ENCODE results near the gene FMN1.

FMN1 gene

GRCh38 chr15:33194237-33194636, 277 bp downstream of the FMN1 start:
- no peaks in the 10 kb centered on the region for H3K36me3 ChIP-seq (ENCODE audit: control insufficient read depth in 1 of 2, insufficient read depth in 2 of 2, low read length in 2 of 2)
- H3K4me1 ChIP-seq (ENCODE audit: control insufficient read depth in 1 of 2, insufficient read depth in 2 of 2, low read length in 2 of 2), result no peaks in the 10 kb centered on the region
- H3K4me3 ChIP-seq (ENCODE audit: low read depth in 1 of 2, low read length in 2 of 2), result peak overlapping the region; percentile 61 to 75
- H3K9me3 ChIP-seq (ENCODE audit: control insufficient read depth in 1 of 2, low read length in 2 of 2), result no peaks in the 10 kb centered on the region
- no peak overlapping the region for H3K27ac ChIP-seq (ENCODE audit: low read length)
- H3K27me3 ChIP-seq (ENCODE audit: low read depth, low read length), result no peaks in the 10 kb centered on the region

- H3K27ac ChIP-seq (ENCODE audit: low read length), result no peak overlapping the region
- H3K36me3 ChIP-seq (ENCODE audit: control insufficient read depth in 1 of 2, insufficient read depth in 2 of 2, low read length in 2 of 2), result no peaks in the 10 kb centered on the region
- H3K27me3 ChIP-seq (ENCODE audit: low read depth, low read length), result no peaks in the 10 kb centered on the region
- H3K4me1 ChIP-seq (ENCODE audit: control insufficient read depth in 1 of 2, insufficient read depth in 2 of 2, low read length in 2 of 2), result no peaks in the 10 kb centered on the region
- H3K9me3 ChIP-seq (ENCODE audit: control insufficient read depth in 1 of 2, low read length in 2 of 2), result no peaks in the 10 kb centered on the region
- no peak overlapping the region for H3K4me3 ChIP-seq (ENCODE audit: low read depth in 1 of 2, low read length in 2 of 2)
Observed at GRCh38 chr15:33191591-33191990, 2.9 kb downstream of the FMN1 start.

GRCh38 chr15:33190539-33190938, 4.0 kb downstream of the FMN1 start:
- Histone ChIP-seq H3K36me3 (ENCODE audit: control insufficient read depth in 1 of 2, insufficient read depth in 2 of 2, low read length in 2 of 2) (no peaks in the 10 kb centered on the region), H3K27me3 (ENCODE audit: low read depth, low read length) (no peaks in the 10 kb centered on the region), H3K9me3 (ENCODE audit: control insufficient read depth in 1 of 2, low read length in 2 of 2) (no peaks in the 10 kb centered on the region), H3K4me3 (ENCODE audit: low read depth in 1 of 2, low read length in 2 of 2) (no peak overlapping the region), H3K4me1 (ENCODE audit: control insufficient read depth in 1 of 2, insufficient read depth in 2 of 2, low read length in 2 of 2) (no peaks in the 10 kb centered on the region), H3K27ac (ENCODE audit: low read length) (no peak overlapping the region)

GRCh38 chr15:33188641-33189257, 5.8 kb downstream of the FMN1 start:
- Histone ChIP-seq H3K4me3 (ENCODE audit: low read depth in 1 of 2, low read length in 2 of 2) (no peak overlapping the region), H3K27ac (ENCODE audit: low read length) (no peak overlapping the region), H3K9me3 (ENCODE audit: control insufficient read depth in 1 of 2, low read length in 2 of 2) (no peaks in the 10 kb centered on the region)

GRCh38 chr15:33188159-33188558, 6.4 kb downstream of the FMN1 start:
- H3K27me3 ChIP-seq (ENCODE audit: low read depth, low read length), result no peaks in the 10 kb centered on the region
- H3K9me3 ChIP-seq (ENCODE audit: control insufficient read depth in 1 of 2, low read length in 2 of 2), result no peaks in the 10 kb centered on the region
- H3K4me3 ChIP-seq (ENCODE audit: low read depth in 1 of 2, low read length in 2 of 2), result no peak overlapping the region
- no peaks in the 10 kb centered on the region for H3K36me3 ChIP-seq (ENCODE audit: control insufficient read depth in 1 of 2, insufficient read depth in 2 of 2, low read length in 2 of 2)
- no peak overlapping the region for H3K27ac ChIP-seq (ENCODE audit: low read length)
- no peaks in the 10 kb centered on the region for H3K4me1 ChIP-seq (ENCODE audit: control insufficient read depth in 1 of 2, insufficient read depth in 2 of 2, low read length in 2 of 2)

More at GRCh38 chr15:33188641-33189257, 5.8 kb downstream of the FMN1 start:
- H3K36me3 ChIP-seq (ENCODE audit: control insufficient read depth in 1 of 2, insufficient read depth in 2 of 2, low read length in 2 of 2), result no peaks in the 10 kb centered on the region
- H3K4me1 ChIP-seq (ENCODE audit: control insufficient read depth in 1 of 2, insufficient read depth in 2 of 2, low read length in 2 of 2), result no peaks in the 10 kb centered on the region
- H3K27me3 ChIP-seq (ENCODE audit: low read depth, low read length), result no peaks in the 10 kb centered on the region

- Histone ChIP-seq H3K27me3 (ENCODE audit: low read depth, low read length) (no peaks in the 10 kb centered on the region), H3K36me3 (ENCODE audit: control insufficient read depth in 1 of 2, insufficient read depth in 2 of 2, low read length in 2 of 2) (no peaks in the 10 kb centered on the region), H3K9me3 (ENCODE audit: control insufficient read depth in 1 of 2, low read length in 2 of 2) (no peaks in the 10 kb centered on the region), H3K4me1 (ENCODE audit: control insufficient read depth in 1 of 2, insufficient read depth in 2 of 2, low read length in 2 of 2) (no peaks in the 10 kb centered on the region), H3K4me3 (ENCODE audit: low read depth in 1 of 2, low read length in 2 of 2) (no peak overlapping the region), H3K27ac (ENCODE audit: low read length) (no peak overlapping the region)
Observed at GRCh38 chr15:33183334-33183733, 11.2 kb downstream of the FMN1 start.

- Histone ChIP-seq H3K4me1 (ENCODE audit: control insufficient read depth in 1 of 2, insufficient read depth in 2 of 2, low read length in 2 of 2) (no peaks in the 10 kb centered on the region), H3K9me3 (ENCODE audit: control insufficient read depth in 1 of 2, low read length in 2 of 2) (no peaks in the 10 kb centered on the region), H3K27me3 (ENCODE audit: low read depth, low read length) (no peaks in the 10 kb centered on the region), H3K4me3 (ENCODE audit: low read depth in 1 of 2, low read length in 2 of 2) (no peak overlapping the region), H3K36me3 (ENCODE audit: control insufficient read depth in 1 of 2, insufficient read depth in 2 of 2, low read length in 2 of 2) (no peaks in the 10 kb centered on the region), H3K27ac (ENCODE audit: low read length) (no peak overlapping the region)
Observed at GRCh38 chr15:33182926-33183325, 11.6 kb downstream of the FMN1 start.

GRCh38 chr15:33182278-33182905, 12.1 kb downstream of the FMN1 start:
- Histone ChIP-seq H3K4me3 (ENCODE audit: low read depth in 1 of 2, low read length in 2 of 2) (no peak overlapping the region), H3K27ac (ENCODE audit: low read length) (no peak overlapping the region), H3K36me3 (ENCODE audit: control insufficient read depth in 1 of 2, insufficient read depth in 2 of 2, low read length in 2 of 2) (no peaks in the 10 kb centered on the region), H3K9me3 (ENCODE audit: control insufficient read depth in 1 of 2, low read length in 2 of 2) (no peaks in the 10 kb centered on the region), H3K27me3 (ENCODE audit: low read depth, low read length) (no peaks in the 10 kb centered on the region), H3K4me1 (ENCODE audit: control insufficient read depth in 1 of 2, insufficient read depth in 2 of 2, low read length in 2 of 2) (no peaks in the 10 kb centered on the region)

- H3K27me3 ChIP-seq (ENCODE audit: low read depth, low read length), result no peaks in the 10 kb centered on the region
- no peak overlapping the region for H3K27ac ChIP-seq (ENCODE audit: low read length)
- no peak overlapping the region for H3K4me3 ChIP-seq (ENCODE audit: low read depth in 1 of 2, low read length in 2 of 2)
- H3K36me3 ChIP-seq (ENCODE audit: control insufficient read depth in 1 of 2, insufficient read depth in 2 of 2, low read length in 2 of 2), result no peaks in the 10 kb centered on the region
- H3K4me1 ChIP-seq (ENCODE audit: control insufficient read depth in 1 of 2, insufficient read depth in 2 of 2, low read length in 2 of 2), result no peaks in the 10 kb centered on the region
- no peaks in the 10 kb centered on the region for H3K9me3 ChIP-seq (ENCODE audit: control insufficient read depth in 1 of 2, low read length in 2 of 2)
Observed at GRCh38 chr15:33179874-33180273, 14.6 kb downstream of the FMN1 start.

- no peaks in the 10 kb centered on the region for H3K9me3 ChIP-seq (ENCODE audit: control insufficient read depth in 1 of 2, low read length in 2 of 2)
- no peak overlapping the region for H3K4me3 ChIP-seq (ENCODE audit: low read depth in 1 of 2, low read length in 2 of 2)
- H3K27ac ChIP-seq (ENCODE audit: low read length), result no peak overlapping the region
- H3K4me1 ChIP-seq (ENCODE audit: control insufficient read depth in 1 of 2, insufficient read depth in 2 of 2, low read length in 2 of 2), result no peaks in the 10 kb centered on the region
- H3K27me3 ChIP-seq (ENCODE audit: low read depth, low read length), result no peaks in the 10 kb centered on the region
- H3K36me3 ChIP-seq (ENCODE audit: control insufficient read depth in 1 of 2, insufficient read depth in 2 of 2, low read length in 2 of 2), result no peaks in the 10 kb centered on the region
Observed at GRCh38 chr15:33171202-33171601, 23.3 kb downstream of the FMN1 start.

- no peak overlapping the region for H3K4me3 ChIP-seq (ENCODE audit: low read depth in 1 of 2, low read length in 2 of 2)
- no peak overlapping the region for H3K27ac ChIP-seq (ENCODE audit: low read length)
- H3K36me3 ChIP-seq (ENCODE audit: control insufficient read depth in 1 of 2, insufficient read depth in 2 of 2, low read length in 2 of 2), result no peaks in the 10 kb centered on the region
- no peaks in the 10 kb centered on the region for H3K4me1 ChIP-seq (ENCODE audit: control insufficient read depth in 1 of 2, insufficient read depth in 2 of 2, low read length in 2 of 2)
- no peaks in the 10 kb centered on the region for H3K9me3 ChIP-seq (ENCODE audit: control insufficient read depth in 1 of 2, low read length in 2 of 2)
- H3K27me3 ChIP-seq (ENCODE audit: low read depth, low read length), result no peaks in the 10 kb centered on the region
Observed at GRCh38 chr15:33169625-33170024, 24.9 kb downstream of the FMN1 start.

GRCh38 chr15:33168444-33168843, 26.1 kb downstream of the FMN1 start:
- H3K4me3 ChIP-seq (ENCODE audit: low read depth in 1 of 2, low read length in 2 of 2), result no peak overlapping the region
- no peaks in the 10 kb centered on the region for H3K36me3 ChIP-seq (ENCODE audit: control insufficient read depth in 1 of 2, insufficient read depth in 2 of 2, low read length in 2 of 2)
- no peak overlapping the region for H3K27ac ChIP-seq (ENCODE audit: low read length)
- no peaks in the 10 kb centered on the region for H3K27me3 ChIP-seq (ENCODE audit: low read depth, low read length)
- H3K4me1 ChIP-seq (ENCODE audit: control insufficient read depth in 1 of 2, insufficient read depth in 2 of 2, low read length in 2 of 2), result no peaks in the 10 kb centered on the region
- H3K9me3 ChIP-seq (ENCODE audit: control insufficient read depth in 1 of 2, low read length in 2 of 2), result no peaks in the 10 kb centered on the region

All from muscle layer of duodenum (tissue), 2 donors.